Ascending aorta (tissue), 2 donors: Measurements from ENCODE around the gene SRGAP1. TPM values are rescaled to one million over a fixed set of nuclear protein-coding genes. Genes with fewer than 3 reads are reported as not detected.
A peak's percentile ranks its signal among the peaks of the same experiment; 100 is the strongest.
"Not testable (repeated sequence)": the region's sequence is repeated elsewhere in the genome, so short reads cannot be mapped to it uniquely, and the experiment has no call there.

Experiments
- DNase-seq, 2 donors: peaks; one replicate each; pipeline ENCODE4 v3.0.0-alpha.2; 2019; ENCODE audit warnings: low spot score in 2 of 2
- H3K27ac ChIP-seq, 2 donors: fragments of 200-600 bp; sonication (generic); one replicate each; pipeline ENCODE4 v1.5.1; 2016 to 2017; ENCODE audit warnings: mild to moderate bottlenecking in 1 of 2
- H3K27me3 ChIP-seq: fragments of 200-600 bp; sonication (generic); one replicate; pipeline ENCODE4 v1.5.1; 2017
- H3K36me3 ChIP-seq, 2 donors: fragments of 200-600 bp; sonication (generic); one replicate each; pipeline ENCODE4 v1.5.1; 2016
- H3K4me1 ChIP-seq, 2 donors: fragments of 200-600 bp; sonication (generic); one replicate each; pipeline ENCODE4 v1.5.1; 2016 to 2017; ENCODE audit warnings: mild to moderate bottlenecking in 1 of 2
- H3K4me3 ChIP-seq, 2 donors: fragments of 200-600 bp; sonication (generic); one replicate each; pipeline ENCODE4 v1.5.1; 2016 to 2017; ENCODE audit warnings: mild to moderate bottlenecking in 1 of 2
- H3K9me3 ChIP-seq, 2 donors: fragments of 200-600 bp; sonication (generic); one replicate each; pipeline ENCODE4 v1.5.1; 2016
- CTCF ChIP-seq, 3 experiments: fragments of 200-600 bp in 2 of 3; fragments of 450-650 bp in 1 of 3; sonication (generic) in 2 of 3; IDR thresholded peaks; one replicate each; pipeline ENCODE4 v1.5.1; 2016 to 2019; ENCODE audit warnings: antibody characterized with exemption in 3 of 3, mild to moderate bottlenecking in 1 of 3, moderate library complexity in 1 of 3
- intact Hi-C: fragments of 100-400 bp; cut with DNase I; formaldehyde crosslinking; loops from one replicate; pipeline ENCODE4 v1.15.1; 2023
- total RNA-seq: library from RNA; depleted of rRNA; stranded (reverse); fragments of >200 nt; gene quantifications from one replicate; pipeline ENCODE4 v1.1.0, GENCODE V29; 2016

SRGAP1 gene
- total RNA-seq, 1 donor from 2014 or later, result 5.5 TPM

GRCh38 chr12:64030155-64030554 lies 185.7 kb downstream of the SRGAP1 start:
- Histone ChIP-seq H3K27me3 (no peaks in the 10 kb centered on the region), H3K9me3 (no peaks in the 10 kb centered on the region), H3K36me3 (no peaks in the 10 kb centered on the region), H3K4me1 (no peaks in the 10 kb centered on the region), H3K4me3 (no peak overlapping the region), H3K27ac (no peak overlapping the region)
- no peak for DNase-seq
- no peak for TF ChIP-seq CTCF (IDR thresholded peaks at IDR 0.05)
- intact Hi-C loops, result no loop called here

GRCh38 chr12:64034056-64034455 lies 189.6 kb downstream of the SRGAP1 start:
- H3K27me3 ChIP-seq, intact Hi-C loops: not testable (repeated sequence)

GRCh38 chr12:64034901-64035576 lies 190.5 kb downstream of the SRGAP1 start:
- Histone ChIP-seq H3K36me3 (no peaks in the 10 kb centered on the region), H3K27me3 (no peaks in the 10 kb centered on the region), H3K4me3 (no peak overlapping the region), H3K27ac (no peak overlapping the region), H3K4me1 (no peaks in the 10 kb centered on the region), H3K9me3 (no peaks in the 10 kb centered on the region)
- DNase-seq, result no peak
- TF ChIP-seq CTCF (IDR thresholded peaks at IDR 0.05), result no peak
- intact Hi-C loops, result no loop called here

More at GRCh38 chr12:64034056-64034455, 189.6 kb downstream of the SRGAP1 start:
- not testable (repeated sequence) for H3K4me1 ChIP-seq, H3K4me3 ChIP-seq, H3K27ac ChIP-seq, H3K9me3 ChIP-seq, DNase-seq, H3K36me3 ChIP-seq

- Histone ChIP-seq H3K27ac (no peak overlapping the region), H3K27me3 (no peaks in the 10 kb centered on the region), H3K36me3 (no peaks in the 10 kb centered on the region), H3K9me3 (no peaks in the 10 kb centered on the region), H3K4me3 (no peak overlapping the region), H3K4me1 (no peaks in the 10 kb centered on the region)
- TF ChIP-seq CTCF (IDR thresholded peaks at IDR 0.05), result no peak
- no peak for DNase-seq
- intact Hi-C loops, result no loop called here
These were observed 191.9 kb downstream of the SRGAP1 start for GRCh38 chr12:64036414-64036813.

- no peaks in the 10 kb centered on the region for H3K4me1 ChIP-seq
- H3K9me3 ChIP-seq, result no peaks in the 10 kb centered on the region
- H3K36me3 ChIP-seq, result no peaks in the 10 kb centered on the region
- H3K4me3 ChIP-seq, result no peak overlapping the region
- H3K27ac ChIP-seq, result peak overlapping the region in 1 of 2 donors; percentile 7
- H3K27me3 ChIP-seq, result no peaks in the 10 kb centered on the region
- TF ChIP-seq CTCF (IDR thresholded peaks at IDR 0.05), result no peak
- no peak for DNase-seq
- intact Hi-C loops, result no loop called here
These were observed 194.9 kb downstream of the SRGAP1 start for GRCh38 chr12:64039281-64039871.

- no peak overlapping the region for H3K27ac ChIP-seq
- no peaks in the 10 kb centered on the region for H3K9me3 ChIP-seq
- no peaks in the 10 kb centered on the region for H3K36me3 ChIP-seq
- no peak overlapping the region for H3K4me3 ChIP-seq
- no peak for DNase-seq
- no peak for TF ChIP-seq CTCF (IDR thresholded peaks at IDR 0.05)
- H3K27me3 ChIP-seq, result no peaks in the 10 kb centered on the region
- intact Hi-C loops, result no loop called here
- no peaks in the 10 kb centered on the region for H3K4me1 ChIP-seq
These were observed 198.4 kb downstream of the SRGAP1 start for GRCh38 chr12:64042911-64043310.
